Erythroblast (primary cell): Measurements from ENCODE around the gene SAG.

Experiments
- DNase-seq, 2 experiments: peaks; one replicate each; lab custom pipeline; 2025; lab: John Stamatoyannopoulos, UW
- GATA1 ChIP-seq: IDR thresholded peaks from 2 replicates; pipeline ENCODE4 v1.6.1; 2011; ENCODE audit warnings: low read depth, mild to moderate bottlenecking, control low read depth, low read length, moderate library complexity
- POLR2A ChIP-seq: IDR thresholded peaks from 2 replicates; pipeline ENCODE4 v1.6.1; 2011; ENCODE audit warnings: mild to moderate bottlenecking, low read length

The SAG gene

GRCh38 chr2:233301811-233302210 is 5.8 kb upstream of the SAG start:
- DNase-seq = no peak
- TF ChIP-seq POLR2A = no peak
- TF ChIP-seq GATA1 = no peak

DNA sequence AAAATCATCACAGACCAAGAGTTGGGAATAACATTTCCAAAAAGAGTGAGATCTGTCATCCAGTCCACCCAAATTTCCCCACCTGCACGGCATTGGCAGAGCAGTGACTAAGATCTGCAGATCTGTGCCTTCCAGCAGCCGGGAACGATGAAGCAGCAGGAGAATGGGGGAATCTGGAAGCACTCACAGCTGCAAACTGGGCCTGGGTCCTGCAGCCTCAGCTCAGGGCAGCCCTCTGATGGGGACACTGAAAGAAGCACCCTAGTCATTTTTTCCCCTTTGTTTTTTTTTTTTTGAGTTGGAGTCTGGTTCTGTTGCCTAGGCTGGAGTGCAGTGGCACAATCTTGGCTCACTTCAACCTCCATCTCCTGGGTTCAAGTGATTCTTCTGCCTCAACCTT is 4.4 kb upstream of the SAG start:
- no peak for DNase-seq

DNA sequence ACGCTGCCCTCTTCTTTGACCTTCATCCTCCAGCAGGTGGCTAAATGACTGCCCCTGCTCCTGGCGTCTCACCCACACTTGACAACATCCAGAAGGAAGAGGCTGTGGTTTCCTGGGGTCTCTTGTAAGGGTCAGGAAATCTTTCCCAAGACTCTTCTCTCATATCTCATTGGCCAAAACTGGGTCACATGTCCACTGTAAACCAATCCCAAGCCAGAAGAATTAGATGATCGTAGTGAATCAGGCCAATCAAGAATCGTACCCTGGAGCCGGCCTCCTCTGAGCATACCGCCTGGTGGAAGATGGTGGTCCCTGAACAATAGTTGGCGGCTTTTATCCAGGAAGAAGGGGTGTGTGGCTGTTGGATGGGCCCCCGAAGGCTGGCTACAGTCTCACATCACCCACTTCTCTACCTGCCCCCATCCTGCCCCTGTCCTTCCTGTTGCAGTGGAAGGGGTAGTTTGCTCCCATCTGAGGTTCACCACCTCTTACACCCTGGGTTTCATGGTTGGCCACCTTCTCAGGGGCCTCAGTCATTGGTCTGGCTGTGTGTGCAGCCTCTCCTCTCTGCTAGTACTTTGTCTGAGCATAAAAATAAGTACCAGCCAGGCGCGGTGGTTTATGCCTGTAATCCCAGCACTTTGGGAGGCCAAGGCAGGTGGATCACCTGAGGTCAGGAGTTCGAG is 3.8 kb downstream of the SAG start:
- DNase-seq = no peak
- TF ChIP-seq GATA1 (no peak), POLR2A (no peak)

More for the DNA sequence above, 4.4 kb upstream of the SAG start:
- no peak for TF ChIP-seq GATA1
- no peak for TF ChIP-seq POLR2A

GRCh38 chr2:233312874-233313273 is 5.3 kb downstream of the SAG start:
- no peak for DNase-seq
- TF ChIP-seq POLR2A (no peak), GATA1 (no peak)

GRCh38 chr2:233314180-233314925 is 6.7 kb downstream of the SAG start:
- no peak for TF ChIP-seq GATA1
- no peak for TF ChIP-seq POLR2A
- DNase-seq = no peak

GRCh38 chr2:233317196-233317943 is 9.8 kb downstream of the SAG start:
- TF ChIP-seq GATA1 (no peak), POLR2A (no peak)
- DNase-seq = no peak

- TF ChIP-seq GATA1 (no peak), POLR2A (no peak)
- no peak for DNase-seq
Measured at GRCh38 chr2:233319256-233319655, 11.6 kb downstream of the SAG start.

GRCh38 chr2:233320470-233320869 is 12.9 kb downstream of the SAG start:
- no peak for DNase-seq
- TF ChIP-seq POLR2A (no peak), GATA1 (no peak)

- DNase-seq = no peak
- no peak for TF ChIP-seq POLR2A
- TF ChIP-seq GATA1 = no peak
Measured at GRCh38 chr2:233321166-233321565, 13.6 kb downstream of the SAG start.

GRCh38 chr2:233323851-233324250 is 16.2 kb downstream of the SAG start:
- no peak for TF ChIP-seq GATA1
- no peak for TF ChIP-seq POLR2A

DNA sequence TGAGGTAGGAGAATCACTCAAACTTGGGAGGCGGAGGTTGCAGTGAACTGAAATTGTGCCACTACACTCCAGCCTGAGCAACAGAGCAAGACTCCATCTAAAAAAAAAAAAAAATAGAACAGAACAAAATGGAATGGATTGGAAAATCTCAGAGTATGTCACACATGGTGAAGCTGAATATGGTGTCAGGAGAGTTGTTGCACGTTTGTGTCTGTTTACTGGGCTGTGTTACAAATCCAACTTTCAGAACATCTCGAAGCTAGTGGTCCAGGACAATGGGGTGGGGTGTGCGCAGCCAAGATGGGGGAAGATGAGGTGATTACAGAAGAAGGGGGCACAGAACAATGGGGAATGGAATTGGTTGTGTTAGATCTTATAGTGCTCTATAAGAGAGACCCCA is 17.6 kb downstream of the SAG start:
- TF ChIP-seq POLR2A (no peak), GATA1 (no peak)
- DNase-seq = no peak

More at GRCh38 chr2:233323851-233324250, 16.2 kb downstream of the SAG start:
- DNase-seq = no peak

GRCh38 chr2:233325814-233326213 is 18.2 kb downstream of the SAG start:
- TF ChIP-seq POLR2A = no peak
- no peak for TF ChIP-seq GATA1
- no peak for DNase-seq

DNA sequence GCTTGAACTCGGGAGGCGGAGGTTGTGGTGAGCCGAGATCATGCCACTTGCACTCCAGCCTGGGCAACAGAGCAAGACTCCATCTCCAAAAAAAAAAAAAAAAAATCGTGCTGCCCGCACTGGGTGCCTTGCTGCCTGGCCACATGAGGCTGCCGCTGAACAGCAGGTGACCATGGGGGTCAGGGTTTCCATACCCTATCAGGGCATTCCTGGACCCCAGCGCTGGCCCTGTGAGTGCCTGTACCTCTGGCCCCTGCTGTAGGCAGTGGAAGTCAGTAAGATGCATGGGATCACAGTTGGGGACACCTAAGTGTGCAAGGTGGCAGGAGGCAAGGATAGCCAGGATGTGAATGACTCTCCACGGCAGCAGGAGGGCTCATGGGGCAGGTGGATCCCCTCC is 18.9 kb downstream of the SAG start:
- TF ChIP-seq POLR2A (no peak), GATA1 (no peak)
- no peak for DNase-seq

GRCh38 chr2:233328922-233329321 is 21.3 kb downstream of the SAG start:
- no peak for TF ChIP-seq GATA1
- DNase-seq = no peak
